GM12801 (cell line): ENCODE results near the gene KCNJ11.

Experiments used
- TF ChIP-seq, protein P1 (sequence below): IDR thresholded peaks from one replicate; pipeline ENCODE4 v1.5.1; 2011; ENCODE audit warnings: control low read depth; ENCODE audit not compliant: insufficient read length; ENCODE audit errors: extremely low read depth

KCNJ11 gene

DNA sequence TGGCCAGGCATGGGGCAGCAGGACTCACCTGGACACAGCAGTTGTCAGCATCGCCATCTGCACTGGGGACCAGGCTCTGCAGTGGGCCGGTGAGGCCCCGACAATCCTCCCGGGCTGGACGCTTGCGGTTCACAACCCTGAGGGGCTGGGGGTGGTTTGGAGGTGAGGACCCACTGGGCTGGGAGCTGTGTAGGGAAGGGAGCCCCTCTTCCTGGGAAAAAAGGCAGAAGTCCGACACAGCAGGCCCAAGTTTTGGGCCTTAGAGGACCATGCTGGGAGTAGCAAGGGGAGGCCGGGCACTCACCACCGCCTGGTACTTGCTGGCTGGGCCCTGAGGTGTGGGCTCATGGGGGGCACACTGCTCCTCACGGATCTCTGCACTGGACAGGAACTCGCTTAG is 39.8 kb upstream of the KCNJ11 start:
- TF ChIP-seq, protein P1, sequence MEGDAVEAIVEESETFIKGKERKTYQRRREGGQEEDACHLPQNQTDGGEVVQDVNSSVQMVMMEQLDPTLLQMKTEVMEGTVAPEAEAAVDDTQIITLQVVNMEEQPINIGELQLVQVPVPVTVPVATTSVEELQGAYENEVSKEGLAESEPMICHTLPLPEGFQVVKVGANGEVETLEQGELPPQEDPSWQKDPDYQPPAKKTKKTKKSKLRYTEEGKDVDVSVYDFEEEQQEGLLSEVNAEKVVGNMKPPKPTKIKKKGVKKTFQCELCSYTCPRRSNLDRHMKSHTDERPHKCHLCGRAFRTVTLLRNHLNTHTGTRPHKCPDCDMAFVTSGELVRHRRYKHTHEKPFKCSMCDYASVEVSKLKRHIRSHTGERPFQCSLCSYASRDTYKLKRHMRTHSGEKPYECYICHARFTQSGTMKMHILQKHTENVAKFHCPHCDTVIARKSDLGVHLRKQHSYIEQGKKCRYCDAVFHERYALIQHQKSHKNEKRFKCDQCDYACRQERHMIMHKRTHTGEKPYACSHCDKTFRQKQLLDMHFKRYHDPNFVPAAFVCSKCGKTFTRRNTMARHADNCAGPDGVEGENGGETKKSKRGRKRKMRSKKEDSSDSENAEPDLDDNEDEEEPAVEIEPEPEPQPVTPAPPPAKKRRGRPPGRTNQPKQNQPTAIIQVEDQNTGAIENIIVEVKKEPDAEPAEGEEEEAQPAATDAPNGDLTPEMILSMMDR: no peak

DNA sequence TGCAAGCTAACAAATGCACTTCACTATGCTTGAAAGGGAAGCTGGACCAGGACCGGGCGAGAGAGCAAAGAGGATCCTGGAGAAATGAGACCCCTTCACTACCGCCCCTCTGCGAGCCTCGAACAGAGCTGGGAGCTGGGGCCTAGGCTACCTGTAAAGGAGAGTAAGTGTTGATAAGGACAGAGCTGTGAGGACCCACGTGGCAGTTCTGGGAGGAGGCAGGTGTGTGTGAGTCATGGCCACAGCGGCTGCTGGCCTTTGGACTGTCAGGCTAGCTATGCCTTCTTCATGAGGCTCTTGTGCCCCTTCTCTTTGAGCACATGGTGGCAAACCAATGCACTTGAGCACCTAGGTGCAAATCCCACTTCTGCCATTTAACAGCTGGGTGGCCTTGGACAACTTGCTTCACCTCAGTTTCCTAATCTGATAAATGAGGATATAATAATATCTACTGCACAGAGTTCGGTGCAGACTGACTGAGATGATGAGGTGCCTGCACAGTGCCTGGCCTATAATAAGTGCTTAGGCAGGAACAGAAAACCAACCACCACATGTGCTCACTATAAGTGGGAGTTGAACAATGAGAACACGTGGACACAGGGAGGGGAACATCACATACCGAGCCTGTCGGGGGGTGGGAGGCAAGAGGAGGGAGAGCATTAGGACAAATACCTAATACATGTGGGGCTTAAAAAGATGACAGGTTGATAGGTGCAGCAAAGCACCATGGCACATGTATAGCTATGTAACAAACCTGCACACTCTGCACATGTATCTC is 35.3 kb upstream of the KCNJ11 start:
- TF ChIP-seq, protein P1: no peak

DNA sequence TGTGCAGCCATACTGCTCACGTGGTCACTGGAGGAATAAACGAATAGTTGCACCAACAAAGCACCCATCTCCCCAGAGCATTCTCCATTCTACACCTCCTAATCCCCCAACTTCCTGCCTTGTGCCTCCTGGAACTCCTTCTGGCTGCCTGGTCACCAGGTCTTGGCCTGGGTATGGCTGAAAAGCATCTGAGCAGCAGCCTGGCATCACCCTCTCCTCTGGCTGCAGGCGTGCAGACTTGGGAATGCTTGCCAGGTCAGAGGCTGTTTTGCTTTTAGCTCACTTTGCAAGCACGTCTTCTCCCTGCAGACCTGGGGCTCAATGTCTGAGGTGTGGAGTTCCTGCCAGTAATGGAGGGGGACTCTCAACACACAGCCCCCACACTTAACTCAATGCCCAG is 33.3 kb upstream of the KCNJ11 start:
- TF ChIP-seq, protein P1: no peak

DNA sequence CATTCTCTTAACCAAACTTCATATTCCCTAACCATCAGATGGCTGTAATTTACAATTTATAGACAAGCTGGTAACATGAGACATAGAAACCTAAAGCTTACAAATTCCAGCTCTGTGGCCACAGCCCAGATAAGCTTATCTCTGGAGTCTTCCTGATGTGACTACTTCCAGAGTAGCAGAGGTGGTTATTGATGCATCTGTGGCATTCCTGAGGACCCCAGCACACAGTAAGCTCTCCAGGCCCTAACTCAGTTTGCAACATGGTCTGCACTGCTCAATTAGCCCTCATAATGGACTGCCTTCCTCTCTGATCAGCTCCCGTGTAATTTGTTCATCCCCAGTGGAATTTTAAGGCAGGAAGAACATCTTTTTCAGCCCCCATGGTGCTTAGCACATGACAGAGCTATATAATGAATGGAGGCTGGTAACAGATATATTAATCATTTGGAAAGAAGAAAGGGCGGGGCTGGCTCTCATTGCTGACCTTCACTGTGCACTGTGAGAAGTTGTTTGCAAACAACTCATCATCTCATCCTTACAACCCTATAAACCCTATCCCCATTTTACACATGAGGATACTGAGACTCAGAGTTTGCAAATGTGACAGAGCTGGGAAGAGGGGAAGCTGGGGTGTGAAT is 30.1 kb upstream of the KCNJ11 start:
- TF ChIP-seq, protein P1: no peak

DNA sequence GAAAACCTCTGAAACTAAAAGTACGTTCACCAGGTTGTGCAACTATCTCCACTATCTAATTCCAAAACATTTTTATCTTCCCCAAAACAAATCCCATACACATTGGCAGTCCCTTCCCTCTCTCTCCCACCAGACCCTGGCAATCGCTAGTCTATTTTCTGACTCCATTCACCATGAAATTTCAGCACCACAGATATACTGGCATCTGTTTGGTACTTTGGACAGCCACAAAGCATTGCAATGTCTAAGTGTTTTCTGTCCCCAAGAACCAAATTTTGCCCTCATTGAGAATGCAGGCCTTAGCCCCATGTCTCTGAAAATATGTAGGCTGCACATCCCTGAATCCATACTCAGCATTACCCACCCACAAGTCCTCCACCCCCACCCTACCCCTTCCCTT is 28.0 kb upstream of the KCNJ11 start:
- TF ChIP-seq, protein P1: no peak

DNA sequence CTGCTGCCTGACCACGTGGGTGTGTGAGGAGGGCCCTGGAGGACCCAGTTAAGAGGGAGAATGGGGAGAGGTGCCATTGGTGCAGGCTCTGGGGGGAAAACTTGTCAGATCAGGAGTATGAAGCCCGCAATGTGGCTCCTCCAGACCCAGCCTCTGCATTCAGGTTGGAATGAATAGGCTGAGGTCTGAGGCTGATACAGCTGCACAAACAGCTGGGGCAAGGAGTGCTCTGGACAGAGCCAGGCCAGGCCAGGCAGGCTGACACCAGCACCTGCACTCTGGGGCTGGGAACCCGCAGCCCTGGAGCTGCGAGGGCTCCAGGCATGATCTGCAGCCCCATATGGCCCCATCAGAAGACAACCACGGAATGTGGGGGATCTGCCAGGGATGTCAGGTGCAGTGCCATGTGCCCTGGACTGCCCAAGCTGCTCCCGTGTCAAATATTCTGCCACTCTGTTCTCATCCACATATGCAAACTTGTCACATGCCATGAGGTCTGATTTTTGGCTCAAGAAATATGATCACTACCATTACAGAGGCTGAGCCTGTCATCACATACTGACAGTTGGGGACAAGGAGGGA is 27.2 kb upstream of the KCNJ11 start:
- TF ChIP-seq, protein P1: no peak

DNA sequence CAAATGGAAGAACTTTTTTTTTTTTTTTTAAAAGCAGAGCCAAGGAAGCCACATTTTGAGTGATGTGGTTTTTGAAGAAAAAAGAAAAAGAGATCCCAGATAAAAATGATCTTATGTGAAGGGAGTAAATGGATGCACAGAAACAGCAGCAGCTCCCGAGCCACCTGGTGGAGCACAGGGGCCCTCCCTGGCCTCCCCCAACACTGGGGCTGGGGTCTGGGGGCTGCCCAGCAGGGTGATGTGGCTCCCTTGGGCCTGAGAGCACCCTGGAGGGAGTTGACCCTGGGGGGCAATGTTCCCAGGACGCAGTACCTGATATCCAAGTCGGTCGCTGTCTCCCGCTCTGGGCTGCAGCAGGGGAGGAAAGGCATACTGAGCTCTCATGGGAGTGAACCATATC is 26.5 kb upstream of the KCNJ11 start:
- TF ChIP-seq, protein P1: no peak
